OCI-LY3 (cell line): ENCODE data around the gene PRR16.

Experiments used
- H2AFZ ChIP-seq: fragments of 200-600, 300-600 bp; shearing (Covaris generic); 2 replicates; pipeline ENCODE4 v1.6.0; 2014; ENCODE audit warnings: antibody characterized with exemption, low read depth, low read length
- H3K27ac ChIP-seq: fragments of 200-600, 300-600 bp; sonication (generic); 2 replicates; pipeline ENCODE4 v1.5.1; 2014; ENCODE audit warnings: mild to moderate bottlenecking, low read length, moderate library complexity, mixed read lengths
- H3K27me3 ChIP-seq: fragments of 200-600, 300-600 bp; sonication (generic); 2 replicates; pipeline ENCODE4 v1.6.1; 2014; ENCODE audit warnings: low read depth, low read length, mixed read lengths
- H3K36me3 ChIP-seq: fragments of 200-600, 300-600 bp; sonication (generic); replicated peaks from 2 replicates; pipeline ENCODE3; 2014; ENCODE audit warnings: low read depth, low read length, mixed read lengths
- H3K4me1 ChIP-seq: fragments of 300-600, 200-600 bp; sonication (generic); 2 replicates; pipeline ENCODE4 v1.6.1; 2014; ENCODE audit warnings: low read length, mixed read lengths
- H3K4me2 ChIP-seq: fragments of 200-600, 300-600 bp; sonication (generic); 2 replicates; pipeline ENCODE4 v1.6.1; 2014; ENCODE audit warnings: low read length, mixed read lengths
- H3K4me3 ChIP-seq: fragments of 300-600, 200-600 bp; sonication (generic); 2 replicates; pipeline ENCODE4 v1.5.1; 2014; ENCODE audit warnings: antibody characterized with exemption, mild to moderate bottlenecking, low read length, moderate library complexity
- H3K79me2 ChIP-seq: fragments of 300-600, 200-600 bp; shearing (Covaris generic); 2 replicates; pipeline ENCODE4 v1.6.1; 2014; ENCODE audit warnings: mild to moderate bottlenecking, low read length, mixed read lengths
- H3K9ac ChIP-seq: fragments of 300-600, 200-600 bp; shearing (Covaris generic); 2 replicates; pipeline ENCODE4 v1.6.0; 2014; ENCODE audit warnings: mild to moderate bottlenecking, low read length, moderate library complexity
- H3K9me3 ChIP-seq: fragments of 200-600, 300-600 bp; shearing (Covaris generic); 2 replicates; pipeline ENCODE4 v1.6.1; 2014; ENCODE audit warnings: low read length, mixed read lengths; ENCODE audit not compliant: insufficient read depth
- H4K20me1 ChIP-seq: fragments of 200-600, 300-600 bp; sonication (generic); 2 replicates; pipeline ENCODE4 v1.6.1; 2016; ENCODE audit warnings: low read length, mixed read lengths; ENCODE audit not compliant: insufficient read depth
- CTCF ChIP-seq: fragments of 200-600, 300-600 bp; sonication (generic); IDR thresholded peaks from 2 replicates; pipeline ENCODE4 v1.5.1; 2014; ENCODE audit warnings: antibody characterized with exemption, low read length, low read depth
- EZH2phosphoT487 ChIP-seq: fragments of 200-600 bp; shearing (Covaris generic); IDR thresholded peaks from 2 replicates; pipeline ENCODE4 v1.6.1; 2018; ENCODE audit warnings: antibody characterized with exemption, mixed run types, low read depth

PRR16 gene

GRCh38 chr5:120613729-120614128 is 149.6 kb downstream of the PRR16 start:
- no peak overlapping the region for H3K27ac ChIP-seq
- no peak overlapping the region for H2AFZ ChIP-seq
- H3K27me3 ChIP-seq: no peaks in the 10 kb centered on the region
- no peak overlapping the region for H3K4me2 ChIP-seq
- no peaks in the 10 kb centered on the region for H3K4me1 ChIP-seq
- H3K9me3 ChIP-seq: no peaks in the 10 kb centered on the region
- no peaks in the 10 kb centered on the region for H4K20me1 ChIP-seq
- H3K79me2 ChIP-seq: no peaks in the 10 kb centered on the region
- no peaks in the 10 kb centered on the region for H3K36me3 ChIP-seq
- H3K9ac ChIP-seq: no peak overlapping the region
- TF ChIP-seq CTCF (no peak), EZH2phosphoT487 (no peak)
- H3K4me3 ChIP-seq: no peak overlapping the region

GRCh38 chr5:120614531-120615180 is 150.6 kb downstream of the PRR16 start:
- no peaks in the 10 kb centered on the region for H3K79me2 ChIP-seq
- no peak for TF ChIP-seq CTCF
- TF ChIP-seq EZH2phosphoT487: no peak
- no peak overlapping the region for H3K27ac ChIP-seq
- 0 out of 2 replicates have a peak, but pooled peaks cover 2% of the 10 kb centered on the region for H3K4me1 ChIP-seq
- no peaks in the 10 kb centered on the region for H4K20me1 ChIP-seq
- no peaks in the 10 kb centered on the region for H3K36me3 ChIP-seq
- no peaks in the 10 kb centered on the region for H3K27me3 ChIP-seq
- no peak overlapping the region for H3K9ac ChIP-seq
- no peak overlapping the region for H3K4me3 ChIP-seq
- 0 out of 2 replicates have a peak overlapping the region, but pooled peaks have one; percentile 15 for H3K4me2 ChIP-seq
- no peaks in the 10 kb centered on the region for H3K9me3 ChIP-seq
- peak overlapping the region; percentile 46; the same call in 1 of the 2 replicates for H2AFZ ChIP-seq

GRCh38 chr5:120615967-120616645 is 152.0 kb downstream of the PRR16 start:
- H3K9me3 ChIP-seq: no peaks in the 10 kb centered on the region
- H3K79me2 ChIP-seq: no peaks in the 10 kb centered on the region
- H3K27ac ChIP-seq: no peak overlapping the region
- no peak overlapping the region for H3K4me3 ChIP-seq
- H3K4me2 ChIP-seq: no peak overlapping the region
- H3K27me3 ChIP-seq: no peaks in the 10 kb centered on the region
- H3K9ac ChIP-seq: no peak overlapping the region
- H2AFZ ChIP-seq: no peak overlapping the region
- no peaks in the 10 kb centered on the region for H4K20me1 ChIP-seq
- no peaks in the 10 kb centered on the region for H3K36me3 ChIP-seq
- 0 out of 2 replicates have a peak, but pooled peaks cover 2% of the 10 kb centered on the region for H3K4me1 ChIP-seq
- TF ChIP-seq EZH2phosphoT487 (no peak), CTCF (no peak)

- TF ChIP-seq EZH2phosphoT487 (no peak), CTCF (no peak)
Observed at GRCh38 chr5:120621339-120621738, 157.2 kb downstream of the PRR16 start.

More at GRCh38 chr5:120621339-120621738, 157.2 kb downstream of the PRR16 start:
- Histone ChIP-seq H3K27me3 (no peaks in the 10 kb centered on the region), H3K9ac (no peak overlapping the region), H3K9me3 (no peaks in the 10 kb centered on the region), H3K4me1 (peaks cover 7% of the 10 kb centered on the region; the same call in 1 of the 2 replicates), H3K27ac (no peak overlapping the region), H3K36me3 (no peaks in the 10 kb centered on the region), H3K4me2 (no peak overlapping the region), H3K79me2 (no peaks in the 10 kb centered on the region), H2AFZ (no peak overlapping the region), H4K20me1 (no peaks in the 10 kb centered on the region), H3K4me3 (no peak overlapping the region)
